GM12874 (cell line): ENCODE results near the gene CLSTN1.

Source experiments
- TF ChIP-seq, protein P1 (sequence below): IDR thresholded peaks from 2 replicates; pipeline ENCODE4 v1.5.1; 2011; ENCODE audit warnings: low read depth, mild to moderate bottlenecking, control low read depth, low read length, moderate library complexity; ENCODE audit not compliant: insufficient read depth

CLSTN1 gene

DNA sequence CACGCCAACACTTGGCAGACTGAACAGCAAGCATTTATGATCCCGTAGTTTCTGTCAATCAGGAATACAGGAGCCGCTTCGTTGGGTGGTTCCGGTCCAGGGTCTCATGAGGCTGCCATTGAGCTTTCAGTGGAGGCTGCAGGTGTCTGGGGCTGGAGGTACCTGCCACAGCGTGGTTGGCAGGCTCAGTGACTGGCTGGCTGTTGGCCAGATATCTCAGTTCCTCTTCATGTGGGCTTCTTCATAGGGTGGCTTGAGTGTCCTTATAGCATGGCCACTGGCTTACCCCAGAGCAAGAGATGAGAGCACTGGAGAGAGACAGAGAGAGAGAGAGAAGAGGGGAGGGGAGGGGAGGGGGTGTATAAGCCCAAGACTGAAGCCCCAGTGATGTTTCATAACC, 142.9 kb downstream of the CLSTN1 start:
- TF ChIP-seq, protein P1, sequence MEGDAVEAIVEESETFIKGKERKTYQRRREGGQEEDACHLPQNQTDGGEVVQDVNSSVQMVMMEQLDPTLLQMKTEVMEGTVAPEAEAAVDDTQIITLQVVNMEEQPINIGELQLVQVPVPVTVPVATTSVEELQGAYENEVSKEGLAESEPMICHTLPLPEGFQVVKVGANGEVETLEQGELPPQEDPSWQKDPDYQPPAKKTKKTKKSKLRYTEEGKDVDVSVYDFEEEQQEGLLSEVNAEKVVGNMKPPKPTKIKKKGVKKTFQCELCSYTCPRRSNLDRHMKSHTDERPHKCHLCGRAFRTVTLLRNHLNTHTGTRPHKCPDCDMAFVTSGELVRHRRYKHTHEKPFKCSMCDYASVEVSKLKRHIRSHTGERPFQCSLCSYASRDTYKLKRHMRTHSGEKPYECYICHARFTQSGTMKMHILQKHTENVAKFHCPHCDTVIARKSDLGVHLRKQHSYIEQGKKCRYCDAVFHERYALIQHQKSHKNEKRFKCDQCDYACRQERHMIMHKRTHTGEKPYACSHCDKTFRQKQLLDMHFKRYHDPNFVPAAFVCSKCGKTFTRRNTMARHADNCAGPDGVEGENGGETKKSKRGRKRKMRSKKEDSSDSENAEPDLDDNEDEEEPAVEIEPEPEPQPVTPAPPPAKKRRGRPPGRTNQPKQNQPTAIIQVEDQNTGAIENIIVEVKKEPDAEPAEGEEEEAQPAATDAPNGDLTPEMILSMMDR, result no peak

DNA sequence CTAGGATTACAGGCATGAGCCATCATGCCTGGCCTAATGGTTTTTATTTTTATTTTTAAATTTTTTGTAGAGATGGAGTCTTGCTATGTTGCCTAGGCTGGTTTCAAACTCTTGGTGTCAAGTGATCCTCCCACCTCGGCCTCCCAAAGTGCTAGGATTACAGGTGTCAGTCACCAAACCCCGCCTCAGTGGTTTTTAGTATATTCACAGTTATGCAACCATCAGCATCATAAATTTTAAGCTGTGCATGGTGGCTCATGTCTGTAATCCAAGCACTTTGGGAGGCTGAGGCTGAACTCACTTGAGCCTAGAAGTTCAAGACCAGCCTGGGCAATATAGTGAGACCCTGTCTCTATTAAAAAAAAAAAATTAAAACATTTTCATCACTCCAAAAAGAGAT, 143.7 kb downstream of the CLSTN1 start:
- TF ChIP-seq, protein P1, result no peak
